NB4 (cell line): Measurements from ENCODE around the gene DAG1.
"Not testable (repeated sequence)": the region's sequence is repeated elsewhere in the genome, so short reads cannot be mapped to it uniquely, and the experiment has no call there.

Source experiments
- DNase-seq: peaks from one replicate; pipeline ENCODE4 v3.0.0; 2010; ENCODE audit warnings: low read depth
- H3K4me3 ChIP-seq: one replicate; pipeline ENCODE4 v1.5.1; 2011; ENCODE audit warnings: mild to moderate bottlenecking, low read depth, low read length, moderate library complexity
- CTCF ChIP-seq: IDR thresholded peaks from one replicate; pipeline ENCODE4 v1.5.1; 2012; ENCODE audit warnings: low read depth, low read length
- MAX ChIP-seq: IDR thresholded peaks from 2 replicates; pipeline ENCODE4 v1.6.1; 2011; ENCODE audit warnings: low read depth, low read length
- MYC ChIP-seq: IDR thresholded peaks from 2 replicates; pipeline ENCODE4 v1.6.1; 2011; ENCODE audit warnings: low read depth, low read length
- POLR2A ChIP-seq: IDR thresholded peaks from 2 replicates; pipeline ENCODE4 v1.6.1; 2011; ENCODE audit warnings: mild to moderate bottlenecking; ENCODE audit not compliant: insufficient read length; ENCODE audit errors: extremely low read depth

DAG1 gene

GRCh38 chr3:49482766-49483165, 12.7 kb downstream of the DAG1 start:
- no peak overlapping the region for H3K4me3 ChIP-seq
- no peak for DNase-seq
- no peak for TF ChIP-seq MAX
- TF ChIP-seq MYC: no peak
- no peak for TF ChIP-seq POLR2A

GRCh38 chr3:49484471-49484870, 14.4 kb downstream of the DAG1 start:
- TF ChIP-seq MYC (no peak), MAX (no peak), CTCF (no peak), POLR2A (no peak)
- DNase-seq: no peak
- H3K4me3 ChIP-seq: no peak overlapping the region

- H3K4me3 ChIP-seq: no peak overlapping the region
- TF ChIP-seq CTCF (no peak), MAX (no peak), POLR2A (no peak), MYC (no peak)
- no peak for DNase-seq
Observed at GRCh38 chr3:49489247-49489646, 19.2 kb downstream of the DAG1 start.

GRCh38 chr3:49492969-49493368, 22.9 kb downstream of the DAG1 start:
- TF ChIP-seq MYC (no peak), CTCF (no peak), MAX (no peak), POLR2A (no peak)
- no peak for DNase-seq
- H3K4me3 ChIP-seq: no peak overlapping the region

- no peak overlapping the region for H3K4me3 ChIP-seq
- TF ChIP-seq MAX (no peak), CTCF (no peak), POLR2A (no peak), MYC (no peak)
- no peak for DNase-seq
Observed at GRCh38 chr3:49493901-49494300, 23.8 kb downstream of the DAG1 start.

- TF ChIP-seq MYC (no peak), MAX (no peak), POLR2A (no peak), CTCF (no peak)
- peak; percentile 21 for DNase-seq
- H3K4me3 ChIP-seq: no peak overlapping the region
Observed at GRCh38 chr3:49495023-49495422, 25.0 kb downstream of the DAG1 start.

- DNase-seq, H3K4me3 ChIP-seq: not testable (repeated sequence)
Observed at GRCh38 chr3:49496845-49497244, 26.8 kb downstream of the DAG1 start.
